ENCODE results near the gene LRCOL1. TPM values are rescaled to one million over a fixed set of nuclear protein-coding genes. Genes with fewer than 3 reads are reported as not detected.

The LRCOL1 gene
- polyA plus RNA-seq, 3 donors, result not detected

- Histone ChIP-seq H3K9me3 (replicated peaks in 1 of 2; ENCODE audit: control insufficient read depth in 1 of 2, insufficient read depth in 1 of 2, low read length in 2 of 2) (peaks cover 0 to 2% of the 10 kb centered on the region in 2 donors), H3K79me2 (ENCODE audit: insufficient read depth, low read length) (no peaks in the 10 kb centered on the region), H3K4me1 (ENCODE audit: control insufficient read depth in 1 of 2, insufficient read depth in 2 of 2, low read length in 2 of 2) (peaks cover under 1 to 3% of the 10 kb centered on the region in 2 donors), H3K9ac (ENCODE audit: insufficient read depth, low read length, poor library complexity, severe bottlenecking) (no peak overlapping the region), H3K4me2 (replicated peaks; ENCODE audit: extremely low read depth, low read length, poor library complexity, severe bottlenecking) (no peak overlapping the region), H3K27me3 (ENCODE audit: control insufficient read depth in 2 of 2, insufficient read depth in 2 of 2, low read length in 2 of 2) (peaks cover 8 to 78% of the 10 kb centered on the region in 2 donors), H3K36me3 (replicated peaks in 1 of 2; ENCODE audit: control insufficient read depth in 1 of 2, insufficient read depth in 2 of 2, low read length in 2 of 2) (no peaks in the 10 kb centered on the region), H3K4me3 (replicated peaks in 1 of 3; ENCODE audit: low read depth in 2 of 3, low read length in 3 of 3) (no peak overlapping the region), H2AFZ (ENCODE audit: insufficient read depth, low read depth, low read length, poor library complexity, severe bottlenecking) (no peak overlapping the region), H4K20me1 (ENCODE audit: insufficient read depth, low read length) (no peaks in the 10 kb centered on the region), H3K27ac (ENCODE audit: low read depth in 1 of 2, low read length in 2 of 2) (no peak overlapping the region)
- Mint-ChIP-seq H3K4me1 (peaks cover 8% of the 10 kb centered on the region), H3K27me3 (ENCODE audit: low read depth in 3 of 3) (peaks cover 74 to 96% (median 77%) of the 10 kb centered on the region in 3 donors), H3K4me3 (no peak overlapping the region), H3K9me3 (peaks cover 0 to 17% (median 2%) of the 10 kb centered on the region in 7 donors), H3K27ac (no peak overlapping the region), H3K36me3 (no peaks in the 10 kb centered on the region)
- intact Hi-C loops (cut with micrococcal nuclease), result no loop called here
- DNase-seq, result no peak
- WGBS (ENCODE audit: insufficient coverage), result 94% methylated on average over 14 of the region's 18 CpGs
- TF ChIP-seq CTCF (IDR thresholded peaks at IDR 0.05), result no peak
Observed at GRCh38 chr12:132605892-132606291, 4.5 kb downstream of the LRCOL1 start.

- H3K4me2 ChIP-seq (replicated peaks; ENCODE audit: extremely low read depth, low read length, poor library complexity, severe bottlenecking), result no peak overlapping the region
- no peaks in the 10 kb centered on the region for H3K36me3 Mint-ChIP-seq
- H2AFZ ChIP-seq (ENCODE audit: insufficient read depth, low read depth, low read length, poor library complexity, severe bottlenecking), result no peak overlapping the region
- no peak overlapping the region for H3K4me3 ChIP-seq (replicated peaks in 1 of 3; ENCODE audit: low read depth in 2 of 3, low read length in 3 of 3)
- H3K79me2 ChIP-seq (ENCODE audit: insufficient read depth, low read length), result no peaks in the 10 kb centered on the region
- peaks cover 11% of the 10 kb centered on the region for H3K4me1 Mint-ChIP-seq
- peaks cover 6 to 77% of the 10 kb centered on the region in 2 donors for H3K27me3 ChIP-seq (ENCODE audit: control insufficient read depth in 2 of 2, insufficient read depth in 2 of 2, low read length in 2 of 2)
- no peak overlapping the region for H3K9ac ChIP-seq (ENCODE audit: insufficient read depth, low read length, poor library complexity, severe bottlenecking)
- H3K4me1 ChIP-seq (ENCODE audit: control insufficient read depth in 1 of 2, insufficient read depth in 2 of 2, low read length in 2 of 2), result peaks cover 7 to 12% of the 10 kb centered on the region in 2 donors
- DNase-seq, result no peak
- no peaks in the 10 kb centered on the region for H3K36me3 ChIP-seq (replicated peaks in 1 of 2; ENCODE audit: control insufficient read depth in 1 of 2, insufficient read depth in 2 of 2, low read length in 2 of 2)
- no peak for TF ChIP-seq CTCF (IDR thresholded peaks at IDR 0.05)
- intact Hi-C loops (cut with micrococcal nuclease), result no loop called here
- peak overlapping the region in 1 of 2 donors; percentile 70 for H3K4me3 Mint-ChIP-seq
- H3K27me3 Mint-ChIP-seq (ENCODE audit: low read depth in 3 of 3), result peaks cover 75 to 96% (median 76%) of the 10 kb centered on the region in 3 donors
- WGBS (ENCODE audit: insufficient coverage), result 45% methylated on average over 7 of the region's 16 CpGs
- H3K9me3 ChIP-seq (replicated peaks in 1 of 2; ENCODE audit: control insufficient read depth in 1 of 2, insufficient read depth in 1 of 2, low read length in 2 of 2), result no peaks in the 10 kb centered on the region
- H3K27ac Mint-ChIP-seq, result no peak overlapping the region
- H4K20me1 ChIP-seq (ENCODE audit: insufficient read depth, low read length), result no peaks in the 10 kb centered on the region
- peaks cover 0 to 15% (median 2%) of the 10 kb centered on the region in 7 donors for H3K9me3 Mint-ChIP-seq
- H3K27ac ChIP-seq (ENCODE audit: low read depth in 1 of 2, low read length in 2 of 2), result no peak overlapping the region
Observed at GRCh38 chr12:132604668-132605441, 5.5 kb downstream of the LRCOL1 start.
